Stomach (tissue), 9 donors: Measurements from ENCODE around the gene RCBTB2. TPM values are rescaled to one million over a fixed set of nuclear protein-coding genes. Genes with fewer than 3 reads are reported as not detected.

Experiments
- DNase-seq, 2 donors: peaks; one replicate each; pipeline versions ENCODE4 v3.0.0 to v3.0.0-alpha.2; 2013 to 2019
- H3K27ac ChIP-seq, 5 donors: fragments of 200-600 bp in 4 of 5; sonication (generic) in 4 of 5; one replicate each; pipeline ENCODE4 v1.5.1; 2013 to 2019; ENCODE audit warnings: mild to moderate bottlenecking in 1 of 5, moderate library complexity in 1 of 5
- H3K27me3 ChIP-seq, 3 donors: fragments of 200-600 bp; sonication (generic); one replicate each; pipeline ENCODE4 v1.5.1; 2017 to 2019; ENCODE audit warnings: mixed run types in 1 of 3
- H3K36me3 ChIP-seq, 4 donors: fragments of 200-600 bp; sonication (generic); 1 replicate in 3 of 4; 2 replicates in 1 of 4; pipeline ENCODE4 v1.5.1; 2016 to 2019
- H3K4me1 ChIP-seq, 4 donors: fragments of 200-600 bp; sonication (generic); one replicate each; pipeline ENCODE4 v1.5.1; 2016 to 2019
- H3K4me3 ChIP-seq, 4 donors: fragments of 200-600 bp; sonication (generic) in 3 of 4; one replicate each; pipeline ENCODE4 v1.5.1; 2016 to 2019; ENCODE audit warnings: mild to moderate bottlenecking in 1 of 4
- H3K9me3 ChIP-seq, 4 donors: fragments of 200-600 bp; sonication (generic); one replicate each; pipeline ENCODE4 v1.5.1; 2016 to 2019
- CTCF ChIP-seq, 7 experiments: fragments of 450-650 bp in 4 of 7; fragments of 200-600 bp in 3 of 7; sonication (generic) in 3 of 7; IDR thresholded peaks; one replicate each; pipeline ENCODE4 v1.5.1; 2016 to 2019; ENCODE audit warnings: antibody characterized with exemption in 7 of 7, control low read depth in 2 of 7, mild to moderate bottlenecking in 1 of 7
- EP300 ChIP-seq: sonication (generic); formaldehyde crosslinking; IDR thresholded peaks from one replicate; pipeline ENCODE4 v1.6.1; 2017; ENCODE audit warnings: antibody characterized with exemption
- POLR2A ChIP-seq, 4 donors: fragments of 450-650 bp; IDR thresholded peaks; one replicate each; pipeline ENCODE4 v1.6.1; 2016; ENCODE audit warnings: antibody characterized with exemption in 4 of 4, control low read depth in 2 of 4, mild to moderate bottlenecking in 1 of 4, moderate library complexity in 1 of 4
- POLR2AphosphoS5 ChIP-seq, 3 donors: sonication (generic); formaldehyde crosslinking; IDR thresholded peaks; one replicate each; pipeline ENCODE4 v1.6.1; 2016; ENCODE audit warnings: antibody characterized with exemption in 3 of 3
- WGBS, 5 donors: extraction: QIAGEN DNeasy Blood & Tissue Kit in 3 of 5; methylation state at CpG; one replicate each; pipeline versions ENCODE4 v1.1.5 to v1.1.7; 2013 to 2018; 5-methylcytosine and 5-hydroxymethylcytosine counted together
- intact Hi-C: fragments of 100-400 bp; cut with DNase I; formaldehyde crosslinking; loops from one replicate; pipeline ENCODE4 v1.15.1; 2023; ENCODE audit warnings: low total_unique reads
- polyA plus RNA-seq, 3 donors: library from polyadenylated mRNA; stranded (reverse); fragments of 200-250 nt; gene quantifications; one replicate each; pipeline ENCODE4 v1.2.3, GENCODE V29; 2013
- total RNA-seq, 5 donors: library from RNA; depleted of rRNA; stranded (reverse); fragments of >200 nt; gene quantifications; one replicate each; pipeline versions ENCODE4 v1.1.0 to v1.2.3, GENCODE V29; 2014 to 2016
- donor health status: healthy with polysubstance abuse.
- donor health status: Bipolar disorder and iron deficiency.
- donor health status: healthy.

Gene RCBTB2
- total and polyA plus RNA-seq, 8 donors: 0.29 to 56.6 (median 7.6) TPM

- intact Hi-C loops: no loop called here
- Histone ChIP-seq H3K4me3 (no peak overlapping the region), H3K27me3 (no peaks in the 10 kb centered on the region), H3K36me3 (no peaks in the 10 kb centered on the region), H3K27ac (peak overlapping the region in 4 of 5 donors; percentile 71 to 88 (median 83)), H3K4me1 (peaks cover 33 to 64% (median 47%) of the 10 kb centered on the region in 4 donors), H3K9me3 (no peaks in the 10 kb centered on the region)
- TF ChIP-seq POLR2A (IDR thresholded peaks at IDR 0.05): no peak
- no peak for TF ChIP-seq POLR2AphosphoS5 (IDR thresholded peaks at IDR 0.05)
- no peak for TF ChIP-seq CTCF (IDR thresholded peaks at IDR 0.05)
- TF ChIP-seq EP300: no peak
- 82 to 88% (median 84%) methylated on average over 8 of the region's 8 CpGs for WGBS, 5 donors
- DNase-seq: no peak
Observed at GRCh38 chr13:48570216-48570828, 37.4 kb upstream of the RCBTB2 start.

- WGBS, 5 donors: 88 to 94% (median 91%) methylated on average over 8 of the region's 8 CpGs
- Histone ChIP-seq H3K27ac (peak overlapping the region in 4 of 5 donors; percentile 55 to 88 (median 83)), H3K9me3 (no peaks in the 10 kb centered on the region), H3K27me3 (no peaks in the 10 kb centered on the region), H3K4me1 (peaks cover 33 to 63% (median 46%) of the 10 kb centered on the region in 4 donors), H3K4me3 (no peak overlapping the region), H3K36me3 (no peaks in the 10 kb centered on the region)
- intact Hi-C loops: no loop called here
- DNase-seq: no peak
- TF ChIP-seq POLR2A (IDR thresholded peaks at IDR 0.05) (no peak), CTCF (IDR thresholded peaks at IDR 0.05) (no peak), EP300 (no peak), POLR2AphosphoS5 (IDR thresholded peaks at IDR 0.05) (no peak)
Observed at GRCh38 chr13:48569104-48569666, 36.3 kb upstream of the RCBTB2 start.

GRCh38 chr13:48568370-48569103, 35.7 kb upstream of the RCBTB2 start:
- TF ChIP-seq POLR2AphosphoS5 (IDR thresholded peaks at IDR 0.05): no peak
- TF ChIP-seq CTCF (IDR thresholded peaks at IDR 0.05): no peak
- TF ChIP-seq EP300: no peak
- no peak for TF ChIP-seq POLR2A (IDR thresholded peaks at IDR 0.05)
- Histone ChIP-seq H3K9me3 (no peaks in the 10 kb centered on the region), H3K27me3 (no peaks in the 10 kb centered on the region), H3K4me1 (peaks cover 33 to 65% (median 46%) of the 10 kb centered on the region in 4 donors), H3K4me3 (no peak overlapping the region), H3K27ac (peak overlapping the region; percentile 55 to 88 (median 80)), H3K36me3 (no peaks in the 10 kb centered on the region)
- DNase-seq: no peak
- WGBS, 5 donors: 47 to 59% (median 52%) methylated on average over 6 of the region's 6 CpGs
- intact Hi-C loops: no loop called here

- Histone ChIP-seq H3K27me3 (no peaks in the 10 kb centered on the region), H3K4me1 (peaks cover 33 to 65% (median 48%) of the 10 kb centered on the region in 4 donors), H3K9me3 (no peaks in the 10 kb centered on the region), H3K27ac (peak overlapping the region; percentile 55 to 88 (median 80)), H3K36me3 (no peaks in the 10 kb centered on the region), H3K4me3 (no peak overlapping the region)
- no peak for TF ChIP-seq CTCF (IDR thresholded peaks at IDR 0.05)
- TF ChIP-seq POLR2AphosphoS5 (IDR thresholded peaks at IDR 0.05): peak; percentile 53 to 60 (median 53)
- intact Hi-C loops: no loop called here
- WGBS, 5 donors: 11 to 20% (median 16%) methylated on average over 6 of the region's 6 CpGs
- peak; percentile 43 to 78 for DNase-seq
Observed at GRCh38 chr13:48567515-48568369, 34.9 kb upstream of the RCBTB2 start.
